CD1c-positive myeloid dendritic cell (primary cell): Measurements from ENCODE around the gene KIAA2012.

Experiments used
- DNase-seq: peaks from one replicate; pipeline ENCODE4 v3.0.0-alpha.2; 2016; ENCODE audit errors: extremely low spot score

The KIAA2012 gene

GRCh38 chr2:202072737-202073401 lies at the start of gene KIAA2012:
Gene KIAA2012 (plus strand): TSS chr2:202073255. CDS start chr2:202073628, 373 bp downstream.
- no peak for DNase-seq

- DNase-seq, result no peak
Measured at GRCh38 chr2:202023904-202024266, 49.2 kb upstream of the KIAA2012 start.

GRCh38 chr2:202024871-202025270 lies 48.2 kb upstream of the KIAA2012 start:
- no peak for DNase-seq

- no peak for DNase-seq
Measured at GRCh38 chr2:202025816-202026215, 47.2 kb upstream of the KIAA2012 start.

GRCh38 chr2:202026507-202026906 lies 46.5 kb upstream of the KIAA2012 start:
- DNase-seq, result no peak

GRCh38 chr2:202030691-202031090 lies 42.4 kb upstream of the KIAA2012 start:
- DNase-seq, result no peak

- no peak for DNase-seq
Measured at GRCh38 chr2:202031246-202031951, 41.7 kb upstream of the KIAA2012 start.

GRCh38 chr2:202032846-202033316 lies 40.2 kb upstream of the KIAA2012 start:
- DNase-seq, result peak; percentile 59

GRCh38 chr2:202033317-202034248 lies 39.5 kb upstream of the KIAA2012 start, which contains the start of gene FZD7:
Gene FZD7 (plus strand): TSS chr2:202033855. CDS start chr2:202034648, 793 bp downstream.
- peak; percentile 91 for DNase-seq

GRCh38 chr2:202034249-202035088 lies 38.6 kb upstream of the KIAA2012 start:
- DNase-seq, result peak; percentile 52

- peak; percentile 44 for DNase-seq
Measured at GRCh38 chr2:202035089-202035940, 37.7 kb upstream of the KIAA2012 start.

- no peak for DNase-seq
Measured at GRCh38 chr2:202035941-202036372, 37.1 kb upstream of the KIAA2012 start.

- DNase-seq, result no peak
Measured at GRCh38 chr2:202036601-202037037, 36.4 kb upstream of the KIAA2012 start.

GRCh38 chr2:202037086-202037485 lies 36.0 kb upstream of the KIAA2012 start:
- no peak for DNase-seq

GRCh38 chr2:202038471-202039277 lies 34.4 kb upstream of the KIAA2012 start:
- no peak for DNase-seq

GRCh38 chr2:202039278-202040078 lies 33.6 kb upstream of the KIAA2012 start:
- DNase-seq, result no peak

- DNase-seq, result no peak
Measured at GRCh38 chr2:202040079-202040844, 32.8 kb upstream of the KIAA2012 start.

- no peak for DNase-seq
Measured at GRCh38 chr2:202042444-202042843, 30.6 kb upstream of the KIAA2012 start.
